ENCODE data around the gene MIPOL1. TPM values are rescaled to one million over a fixed set of nuclear protein-coding genes. Genes with fewer than 3 reads are reported as not detected.

The MIPOL1 gene
- total RNA-seq, 1 donor = 0.63 TPM

DNA sequence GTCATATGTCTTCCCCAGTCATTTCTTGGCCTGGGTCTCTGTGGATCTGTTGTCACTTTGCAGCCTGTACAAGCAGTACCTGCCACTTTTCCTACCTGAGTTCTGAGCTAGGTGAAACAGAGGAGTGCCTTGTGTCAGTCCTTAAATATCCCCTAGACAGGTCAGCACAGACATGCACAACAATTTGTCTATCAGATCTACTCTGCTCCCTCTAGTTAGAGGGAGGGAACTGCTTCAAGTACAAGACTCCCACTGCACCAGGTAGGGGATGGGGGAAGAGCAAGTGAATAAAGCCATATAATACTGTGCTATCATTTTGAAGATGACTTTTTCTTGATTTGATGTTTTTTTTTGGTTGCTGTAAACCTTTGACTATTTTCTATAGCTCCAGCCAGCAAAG is 39.4 kb downstream of the MIPOL1 start:
- no peaks in the 10 kb centered on the region for H3K27me3 ChIP-seq (ENCODE audit: insufficient read depth, low read length)
- H3K4me1 ChIP-seq (ENCODE audit: insufficient read depth, low read length) = no peaks in the 10 kb centered on the region
- no peak overlapping the region for H3K4me3 ChIP-seq (ENCODE audit: low read length)
- H3K9me3 ChIP-seq (ENCODE audit: low read depth, low read length) = no peaks in the 10 kb centered on the region

DNA sequence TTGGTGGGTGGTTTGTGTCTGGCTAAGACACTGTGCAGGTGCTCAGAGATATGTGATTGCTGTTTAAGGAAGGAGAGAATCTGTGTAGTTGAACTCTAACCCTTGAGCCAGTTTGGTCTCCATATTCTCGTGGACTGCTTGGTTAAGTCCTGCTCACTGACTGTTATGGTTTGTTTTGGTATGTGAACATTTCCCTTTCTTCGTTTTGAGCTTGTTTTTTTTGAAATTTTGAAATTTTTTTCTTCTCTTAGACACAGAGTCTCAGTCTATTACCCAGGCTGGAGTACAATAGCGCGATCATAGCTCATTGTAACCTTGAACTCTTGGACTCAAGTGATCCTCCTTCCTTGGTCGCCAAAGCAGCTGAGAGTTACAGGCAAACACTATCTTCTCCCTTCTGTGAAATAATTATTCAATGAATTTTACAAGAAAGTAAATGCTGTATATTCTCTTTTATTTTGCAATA is 40.0 kb downstream of the MIPOL1 start:
- H3K4me1 ChIP-seq (ENCODE audit: insufficient read depth, low read length) = no peaks in the 10 kb centered on the region
- no peaks in the 10 kb centered on the region for H3K9me3 ChIP-seq (ENCODE audit: low read depth, low read length)
- no peak overlapping the region for H3K4me3 ChIP-seq (ENCODE audit: low read length)
- H3K27me3 ChIP-seq (ENCODE audit: insufficient read depth, low read length) = no peaks in the 10 kb centered on the region

DNA sequence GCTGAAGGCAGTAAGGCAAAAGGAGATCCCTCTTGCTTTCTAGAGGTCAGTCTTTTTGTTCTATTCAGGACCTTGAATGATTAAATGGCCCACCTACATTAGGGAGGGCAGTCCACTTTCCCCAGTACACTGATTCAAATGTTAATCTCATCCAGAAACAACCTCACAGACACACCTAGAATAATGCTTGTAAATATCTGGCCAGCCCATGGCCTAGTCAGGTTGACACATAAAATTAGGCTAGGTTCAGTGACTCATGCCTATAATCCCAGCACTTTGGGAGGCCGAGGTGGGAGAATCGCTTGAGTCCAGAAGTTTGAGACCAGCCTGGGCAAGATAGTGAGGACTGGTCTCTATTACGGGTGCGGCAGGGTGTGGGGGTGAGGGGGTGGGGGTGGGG is 43.5 kb downstream of the MIPOL1 start:
- no peak overlapping the region for H3K4me3 ChIP-seq (ENCODE audit: low read length)
- H3K9me3 ChIP-seq (ENCODE audit: low read depth, low read length) = no peaks in the 10 kb centered on the region
- no peaks in the 10 kb centered on the region for H3K4me1 ChIP-seq (ENCODE audit: insufficient read depth, low read length)
- H3K27me3 ChIP-seq (ENCODE audit: insufficient read depth, low read length) = no peaks in the 10 kb centered on the region

DNA sequence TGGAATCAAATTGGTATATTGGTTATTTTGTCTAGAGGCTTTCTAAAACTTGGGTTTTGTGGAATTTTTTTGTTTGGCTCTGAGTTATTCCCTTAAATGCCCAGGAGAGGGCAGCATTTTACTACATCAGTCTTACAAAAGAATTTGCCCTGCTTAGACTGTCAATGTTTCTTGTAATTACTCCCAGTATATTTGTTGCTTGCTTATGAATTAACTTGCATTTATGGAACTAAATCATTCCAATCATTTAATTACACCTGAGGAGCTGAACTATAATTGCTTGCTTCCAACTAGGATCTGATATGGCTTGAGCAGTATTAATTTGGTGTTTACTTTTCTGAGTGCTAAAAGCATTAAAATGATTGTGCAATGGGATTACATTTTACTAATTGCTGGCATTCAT is 48.7 kb downstream of the MIPOL1 start:
- Histone ChIP-seq H3K4me1 (ENCODE audit: insufficient read depth, low read length) (no peaks in the 10 kb centered on the region), H3K9me3 (ENCODE audit: low read depth, low read length) (no peaks in the 10 kb centered on the region), H3K27me3 (ENCODE audit: insufficient read depth, low read length) (no peaks in the 10 kb centered on the region), H3K4me3 (ENCODE audit: low read length) (no peak overlapping the region)

DNA sequence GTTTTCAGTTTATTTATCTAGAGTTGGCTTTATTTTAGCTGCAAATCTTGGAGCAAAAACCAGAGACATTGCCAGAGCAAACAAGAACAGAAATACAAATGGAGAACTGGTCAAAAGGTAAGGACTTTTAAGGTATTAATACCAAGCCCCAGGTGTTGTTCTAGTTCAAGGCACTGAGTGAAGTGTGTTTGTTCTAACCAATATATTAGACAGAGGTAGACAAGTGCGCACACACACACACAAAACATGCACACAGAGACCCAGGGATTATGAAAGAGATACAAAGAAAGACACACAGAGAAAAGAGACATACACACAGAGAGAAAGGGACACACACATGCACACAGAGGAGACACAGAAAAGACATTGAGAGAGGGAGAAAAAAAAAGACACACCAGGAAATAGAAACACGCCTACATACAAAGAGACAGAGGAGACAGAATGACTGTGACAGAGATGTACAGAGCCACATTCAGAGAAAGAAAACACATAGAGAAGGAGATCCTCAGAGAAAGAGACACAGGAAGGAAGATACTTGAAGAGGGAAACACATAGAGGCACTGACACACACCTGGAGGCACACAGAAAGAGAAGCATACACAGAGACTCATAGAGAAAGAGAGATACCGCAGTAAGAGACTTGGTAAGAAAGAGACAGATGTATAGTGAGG is 50.2 kb downstream of the MIPOL1 start:
- no peaks in the 10 kb centered on the region for H3K27me3 ChIP-seq (ENCODE audit: insufficient read depth, low read length)
- no peak overlapping the region for H3K4me3 ChIP-seq (ENCODE audit: low read length)
- H3K9me3 ChIP-seq (ENCODE audit: low read depth, low read length) = no peaks in the 10 kb centered on the region
- H3K4me1 ChIP-seq (ENCODE audit: insufficient read depth, low read length) = no peaks in the 10 kb centered on the region

DNA sequence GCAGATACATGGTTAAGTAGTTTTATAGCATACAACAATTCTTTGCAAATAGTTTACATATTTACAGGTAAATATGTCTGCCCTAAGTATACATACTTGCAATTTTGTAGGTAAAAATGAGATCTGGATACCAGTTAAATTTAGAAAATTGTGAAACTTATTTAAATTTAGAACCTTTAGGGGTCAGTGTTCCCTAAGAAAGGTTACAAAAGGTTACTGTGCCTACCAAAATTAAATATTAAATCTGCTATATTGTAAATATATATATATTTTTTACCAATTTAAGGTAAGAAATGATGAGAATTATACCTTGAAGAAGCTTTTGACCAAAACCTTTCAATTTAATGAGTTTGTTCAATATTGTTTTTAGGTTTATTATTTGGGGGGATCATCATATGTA is 54.0 kb downstream of the MIPOL1 start:
- H3K4me3 ChIP-seq (ENCODE audit: low read length) = no peak overlapping the region
- no peaks in the 10 kb centered on the region for H3K4me1 ChIP-seq (ENCODE audit: insufficient read depth, low read length)
- H3K27me3 ChIP-seq (ENCODE audit: insufficient read depth, low read length) = no peaks in the 10 kb centered on the region
- no peaks in the 10 kb centered on the region for H3K9me3 ChIP-seq (ENCODE audit: low read depth, low read length)

DNA sequence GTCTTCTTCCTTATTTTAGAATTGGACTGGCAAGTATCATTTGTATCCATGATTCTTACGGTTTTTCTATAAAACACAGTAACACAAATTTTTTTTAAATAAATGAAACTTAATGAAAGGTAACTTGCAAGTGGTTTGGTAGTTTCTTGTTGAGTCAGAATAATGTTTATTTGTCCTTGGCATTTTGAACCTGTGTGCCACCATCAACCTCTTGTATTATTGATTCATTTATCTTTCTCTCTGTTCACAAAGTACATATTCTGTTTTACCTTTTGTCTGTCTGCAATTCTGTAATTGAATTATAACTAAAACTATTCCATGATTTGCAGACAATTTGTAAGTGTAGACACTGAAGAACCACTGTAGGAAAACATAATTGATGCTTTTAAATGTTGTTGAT is 54.7 kb downstream of the MIPOL1 start:
- no peaks in the 10 kb centered on the region for H3K27me3 ChIP-seq (ENCODE audit: insufficient read depth, low read length)
- H3K4me3 ChIP-seq (ENCODE audit: low read length) = no peak overlapping the region
- no peaks in the 10 kb centered on the region for H3K4me1 ChIP-seq (ENCODE audit: insufficient read depth, low read length)
- H3K9me3 ChIP-seq (ENCODE audit: low read depth, low read length) = no peaks in the 10 kb centered on the region

DNA sequence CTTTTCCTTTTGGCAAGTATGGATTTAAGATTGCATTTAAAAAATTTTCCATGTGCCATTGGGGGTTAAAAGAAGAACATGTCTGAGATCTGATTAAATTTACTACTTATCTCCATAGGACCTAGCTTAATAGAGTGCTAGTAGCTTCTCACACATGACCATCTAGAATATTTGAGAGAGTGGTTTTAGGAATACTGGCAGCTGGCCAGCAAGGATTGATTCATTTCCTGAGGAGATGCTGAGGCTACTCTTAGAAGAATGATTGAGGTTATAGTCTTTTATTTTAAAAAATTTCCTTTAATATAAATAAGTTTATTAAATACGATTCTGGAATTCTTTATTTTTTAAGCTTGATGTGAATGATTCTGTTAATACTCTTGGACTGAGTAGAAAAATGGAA is 56.2 kb downstream of the MIPOL1 start:
- no peaks in the 10 kb centered on the region for H3K27me3 ChIP-seq (ENCODE audit: insufficient read depth, low read length)
- no peak overlapping the region for H3K4me3 ChIP-seq (ENCODE audit: low read length)
- no peaks in the 10 kb centered on the region for H3K9me3 ChIP-seq (ENCODE audit: low read depth, low read length)
- H3K4me1 ChIP-seq (ENCODE audit: insufficient read depth, low read length) = no peaks in the 10 kb centered on the region

DNA sequence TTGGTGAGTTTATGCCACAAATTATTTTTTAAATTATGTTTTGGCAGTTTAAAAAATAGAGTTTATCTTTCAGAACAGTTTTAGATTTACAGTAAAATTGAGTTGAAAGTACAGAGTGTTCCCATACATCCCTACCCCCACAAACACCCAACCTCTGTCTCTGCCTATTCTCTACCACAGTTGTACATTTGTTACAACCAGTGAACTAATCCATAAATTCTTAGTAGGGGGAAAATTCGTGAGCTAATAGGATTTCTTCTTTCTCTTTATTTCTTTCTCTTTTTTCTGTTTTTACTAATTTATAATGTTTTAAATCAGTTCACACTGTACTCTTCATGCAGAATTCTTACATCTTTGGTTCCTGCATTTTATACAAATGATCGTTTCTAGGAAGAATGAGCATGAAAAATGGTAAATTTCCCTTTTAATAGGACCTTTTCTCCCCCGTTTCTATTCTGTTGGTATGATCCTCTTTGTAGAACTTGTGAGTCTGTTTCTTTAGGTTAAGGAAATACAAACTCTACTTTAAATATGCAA is 56.7 kb downstream of the MIPOL1 start:
- Histone ChIP-seq H3K9me3 (ENCODE audit: low read depth, low read length) (no peaks in the 10 kb centered on the region), H3K4me1 (ENCODE audit: insufficient read depth, low read length) (no peaks in the 10 kb centered on the region), H3K4me3 (ENCODE audit: low read length) (no peak overlapping the region), H3K27me3 (ENCODE audit: insufficient read depth, low read length) (no peaks in the 10 kb centered on the region)

DNA sequence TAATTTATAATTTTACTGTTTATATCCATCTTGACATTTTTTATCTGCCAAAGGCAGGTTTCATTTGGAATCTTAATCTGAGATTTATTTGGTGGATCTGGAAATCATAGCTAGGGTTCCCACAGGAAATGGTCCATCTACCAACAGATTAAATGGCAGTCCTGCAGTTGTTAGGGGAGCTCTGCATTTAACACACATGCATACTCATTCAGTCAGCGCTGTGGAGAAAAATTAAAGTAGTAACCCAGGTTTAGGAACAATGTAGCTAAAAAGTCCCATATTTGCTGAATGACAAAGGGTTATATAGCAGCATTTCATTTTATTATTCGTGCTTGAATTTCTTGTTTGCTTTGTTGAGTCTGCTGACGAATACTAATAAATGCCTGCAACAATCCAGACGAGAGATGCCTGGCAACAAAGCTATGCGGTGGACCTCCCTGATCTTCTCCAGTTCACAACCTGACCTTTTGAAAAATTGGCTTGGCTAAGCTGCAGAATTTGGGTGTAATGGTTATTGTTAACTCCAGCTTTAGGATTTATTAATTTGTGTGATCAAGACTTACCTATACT is 59.8 kb downstream of the MIPOL1 start:
- Histone ChIP-seq H3K4me1 (ENCODE audit: insufficient read depth, low read length) (no peaks in the 10 kb centered on the region), H3K27me3 (ENCODE audit: insufficient read depth, low read length) (no peaks in the 10 kb centered on the region), H3K9me3 (ENCODE audit: low read depth, low read length) (no peaks in the 10 kb centered on the region), H3K4me3 (ENCODE audit: low read length) (no peak overlapping the region)

DNA sequence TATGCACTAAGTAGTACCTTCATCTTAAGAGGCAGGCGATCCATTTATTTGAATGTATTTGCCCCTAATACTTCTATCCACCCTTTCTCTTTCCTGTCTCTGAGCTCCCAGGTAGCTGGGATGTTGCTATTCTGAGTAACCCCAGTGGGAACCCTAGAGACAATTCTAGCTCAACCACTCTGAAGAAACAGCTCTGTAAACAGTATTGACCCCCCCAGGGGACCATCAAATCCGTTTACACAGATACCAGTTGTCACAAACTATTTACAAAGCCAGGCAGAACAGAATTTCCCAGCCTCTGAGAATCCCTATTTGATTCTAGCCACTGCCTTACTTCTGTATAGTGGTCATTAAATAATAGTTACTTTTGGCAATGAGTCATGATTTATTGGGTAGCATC is 64.9 kb downstream of the MIPOL1 start:
- Histone ChIP-seq H3K4me1 (ENCODE audit: insufficient read depth, low read length) (no peaks in the 10 kb centered on the region), H3K4me3 (ENCODE audit: low read length) (no peak overlapping the region), H3K9me3 (ENCODE audit: low read depth, low read length) (no peaks in the 10 kb centered on the region), H3K27me3 (ENCODE audit: insufficient read depth, low read length) (no peaks in the 10 kb centered on the region)

DNA sequence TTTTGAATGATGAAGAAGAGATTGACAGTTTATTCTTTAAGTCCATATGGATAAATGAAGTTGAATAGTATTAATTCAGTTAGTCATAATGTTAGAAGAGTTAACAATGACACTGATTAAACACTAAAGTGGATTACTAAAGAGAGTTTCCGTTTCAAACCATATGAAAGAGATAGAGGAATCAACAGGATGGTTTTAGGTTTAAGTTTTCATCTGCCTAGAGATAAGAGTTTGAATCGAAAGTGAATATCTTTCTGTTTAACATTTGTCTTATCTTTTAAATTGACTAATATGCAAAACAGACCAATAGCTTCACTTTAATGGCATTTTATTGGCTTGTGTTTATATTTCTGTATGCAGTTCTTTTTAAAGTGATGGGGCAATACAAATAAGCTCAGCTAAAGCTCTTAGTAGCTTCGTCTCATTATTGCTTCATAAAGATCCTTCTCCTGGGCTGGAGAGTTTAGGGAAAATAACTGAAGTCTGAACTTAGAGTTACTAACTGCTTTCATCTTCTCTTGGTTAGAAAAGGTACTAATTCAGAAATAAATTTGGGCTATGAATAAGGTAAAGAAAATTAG is 66.0 kb downstream of the MIPOL1 start:
- Histone ChIP-seq H3K4me3 (ENCODE audit: low read length) (no peak overlapping the region), H3K4me1 (ENCODE audit: insufficient read depth, low read length) (no peaks in the 10 kb centered on the region), H3K27me3 (ENCODE audit: insufficient read depth, low read length) (no peaks in the 10 kb centered on the region), H3K9me3 (ENCODE audit: low read depth, low read length) (no peaks in the 10 kb centered on the region)

DNA sequence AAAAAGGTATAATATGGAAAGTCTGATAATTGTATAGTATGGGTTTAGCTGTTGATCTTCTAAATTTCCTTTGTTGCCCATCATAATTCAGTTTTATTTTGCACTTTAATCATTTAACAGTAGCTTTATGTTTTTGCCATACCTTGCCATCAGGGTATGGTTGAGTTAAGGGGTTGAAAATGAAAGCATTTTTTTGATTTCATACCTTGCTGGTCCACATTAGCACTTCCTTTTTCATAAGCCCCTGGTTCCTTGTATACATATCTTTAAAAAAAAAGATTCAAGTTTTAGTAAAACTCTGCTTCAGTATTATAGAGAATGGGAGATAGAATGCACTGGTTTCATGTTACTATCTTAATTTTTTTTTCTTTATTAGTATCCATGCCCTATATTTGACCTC is 71.1 kb downstream of the MIPOL1 start:
- H3K27me3 ChIP-seq (ENCODE audit: insufficient read depth, low read length) = no peaks in the 10 kb centered on the region
- H3K4me1 ChIP-seq (ENCODE audit: insufficient read depth, low read length) = no peaks in the 10 kb centered on the region
- no peak overlapping the region for H3K4me3 ChIP-seq (ENCODE audit: low read length)
- no peaks in the 10 kb centered on the region for H3K9me3 ChIP-seq (ENCODE audit: low read depth, low read length)

DNA sequence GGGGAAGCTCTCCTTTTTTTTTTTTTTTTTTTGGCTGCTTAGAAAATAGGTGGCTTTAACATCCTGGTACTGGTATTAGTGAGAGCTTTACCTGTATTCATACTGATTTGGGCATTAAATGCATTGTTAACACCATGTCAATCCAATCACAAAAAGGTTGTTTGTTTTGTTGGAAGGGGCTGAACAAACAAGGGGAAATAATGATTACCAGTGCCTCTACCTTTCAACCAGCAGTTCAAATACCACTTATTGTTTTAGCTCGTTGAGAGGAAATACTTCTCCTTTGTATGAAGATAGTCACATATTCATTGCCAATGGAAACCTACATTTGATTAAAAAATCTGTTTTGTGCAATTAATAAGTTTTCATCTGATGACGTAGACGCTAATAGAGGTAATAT is 72.9 kb downstream of the MIPOL1 start:
- H3K4me3 ChIP-seq (ENCODE audit: low read length) = no peak overlapping the region
- no peaks in the 10 kb centered on the region for H3K4me1 ChIP-seq (ENCODE audit: insufficient read depth, low read length)
- H3K27me3 ChIP-seq (ENCODE audit: insufficient read depth, low read length) = no peaks in the 10 kb centered on the region
- H3K9me3 ChIP-seq (ENCODE audit: low read depth, low read length) = no peaks in the 10 kb centered on the region

DNA sequence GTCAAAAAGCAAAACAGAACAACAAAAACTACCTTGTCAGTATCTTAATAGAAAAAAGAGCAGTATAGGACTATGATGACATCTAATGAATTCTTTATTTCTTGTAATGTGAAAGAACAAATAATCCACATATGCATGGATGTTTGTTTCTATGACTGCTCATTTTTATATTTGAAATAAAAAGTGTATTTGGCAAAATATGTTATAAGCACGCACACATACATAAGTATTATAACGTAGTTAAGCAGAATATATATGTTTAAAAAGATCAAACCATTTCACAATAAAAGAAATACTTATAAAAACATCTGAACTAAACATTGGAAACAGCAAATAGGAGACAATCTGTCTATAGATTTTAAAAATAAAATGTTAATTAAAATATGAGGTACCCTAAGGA is 74.8 kb downstream of the MIPOL1 start:
- Histone ChIP-seq H3K4me3 (ENCODE audit: low read length) (no peak overlapping the region), H3K4me1 (ENCODE audit: insufficient read depth, low read length) (no peaks in the 10 kb centered on the region), H3K27me3 (ENCODE audit: insufficient read depth, low read length) (no peaks in the 10 kb centered on the region), H3K9me3 (ENCODE audit: low read depth, low read length) (no peaks in the 10 kb centered on the region)

DNA sequence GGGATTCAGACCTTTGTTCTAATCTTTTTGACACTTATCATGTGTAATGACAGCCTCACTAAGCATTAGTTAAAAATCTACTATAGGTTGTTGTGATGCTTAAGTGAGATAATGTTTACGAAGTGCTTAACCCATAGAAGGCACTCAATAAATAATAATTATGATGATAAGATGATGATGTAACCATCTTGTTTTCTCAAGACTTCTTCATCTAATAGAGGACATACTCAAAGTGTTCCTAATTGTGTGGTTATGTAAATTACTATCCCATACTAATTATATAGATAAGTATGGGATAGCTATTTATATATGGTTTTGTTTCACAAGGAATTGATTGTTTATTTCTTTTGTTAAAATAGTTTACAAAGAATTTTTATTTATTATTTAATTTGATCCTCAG is 76.9 kb downstream of the MIPOL1 start:
- Histone ChIP-seq H3K4me1 (ENCODE audit: insufficient read depth, low read length) (no peaks in the 10 kb centered on the region), H3K27me3 (ENCODE audit: insufficient read depth, low read length) (no peaks in the 10 kb centered on the region), H3K4me3 (ENCODE audit: low read length) (no peak overlapping the region), H3K9me3 (ENCODE audit: low read depth, low read length) (no peaks in the 10 kb centered on the region)
